ENCODE measurements around the gene MLLT1. TPM values are rescaled to one million over a fixed set of nuclear protein-coding genes. Genes with fewer than 3 reads are reported as not detected.

Gene MLLT1
- total RNA-seq, 2 donors from 2014 or later, result 31.3 to 51.8 TPM

- H3K4me3 Mint-ChIP-seq, result no peak overlapping the region
- no peaks in the 10 kb centered on the region for H3K27me3 Mint-ChIP-seq
- peaks cover 14% of the 10 kb centered on the region for H3K4me1 Mint-ChIP-seq
- H3K27ac Mint-ChIP-seq, result peak overlapping the region; percentile 51
- peaks cover 51% of the 10 kb centered on the region for H3K36me3 Mint-ChIP-seq (ENCODE audit: low read depth)
- no peaks in the 10 kb centered on the region for H3K9me3 Mint-ChIP-seq
- ATAC-seq (replicated peaks), result no peak
Observed at GRCh38 chr19:6270822-6271221, 9.0 kb downstream of the MLLT1 start.

- no peak for ATAC-seq (replicated peaks)
- Mint-ChIP-seq H3K4me1 (peaks cover 14% of the 10 kb centered on the region), H3K36me3 (ENCODE audit: low read depth) (peaks cover 55% of the 10 kb centered on the region), H3K27me3 (no peaks in the 10 kb centered on the region), H3K9me3 (no peaks in the 10 kb centered on the region), H3K4me3 (no peak overlapping the region), H3K27ac (no peak overlapping the region)
Observed at GRCh38 chr19:6270076-6270745, 9.6 kb downstream of the MLLT1 start.

- H3K9me3 Mint-ChIP-seq, result no peaks in the 10 kb centered on the region
- no peak overlapping the region for H3K4me3 Mint-ChIP-seq
- H3K27me3 Mint-ChIP-seq, result no peaks in the 10 kb centered on the region
- no peak for ATAC-seq (replicated peaks)
- peaks cover 64% of the 10 kb centered on the region for H3K36me3 Mint-ChIP-seq (ENCODE audit: low read depth)
- H3K4me1 Mint-ChIP-seq, result peaks cover 14% of the 10 kb centered on the region
- H3K27ac Mint-ChIP-seq, result no peak overlapping the region
Observed at GRCh38 chr19:6269101-6269886, 10.5 kb downstream of the MLLT1 start.

- no peaks in the 10 kb centered on the region for H3K27me3 Mint-ChIP-seq
- peaks cover 73% of the 10 kb centered on the region for H3K36me3 Mint-ChIP-seq (ENCODE audit: low read depth)
- H3K4me1 Mint-ChIP-seq, result peaks cover 16% of the 10 kb centered on the region
- H3K27ac Mint-ChIP-seq, result peak overlapping the region; percentile 83
- ATAC-seq (replicated peaks), result no peak
- no peaks in the 10 kb centered on the region for H3K9me3 Mint-ChIP-seq
- no peak overlapping the region for H3K4me3 Mint-ChIP-seq
Observed at GRCh38 chr19:6268382-6268771, 11.4 kb downstream of the MLLT1 start.

GRCh38 chr19:6267552-6268381, 12.0 kb downstream of the MLLT1 start:
- no peak for ATAC-seq (replicated peaks)
- H3K36me3 Mint-ChIP-seq (ENCODE audit: low read depth), result peaks cover 79% of the 10 kb centered on the region
- no peaks in the 10 kb centered on the region for H3K27me3 Mint-ChIP-seq
- peaks cover 18% of the 10 kb centered on the region for H3K4me1 Mint-ChIP-seq
- no peaks in the 10 kb centered on the region for H3K9me3 Mint-ChIP-seq
- no peak overlapping the region for H3K4me3 Mint-ChIP-seq
- H3K27ac Mint-ChIP-seq, result peak overlapping the region; percentile 83

GRCh38 chr19:6264803-6265202, 15.0 kb downstream of the MLLT1 start:
- H3K36me3 Mint-ChIP-seq (ENCODE audit: low read depth), result peaks cover 85% of the 10 kb centered on the region
- H3K4me3 Mint-ChIP-seq, result no peak overlapping the region
- no peak for ATAC-seq (replicated peaks)
- H3K27me3 Mint-ChIP-seq, result no peaks in the 10 kb centered on the region
- peak overlapping the region; percentile 50 for H3K27ac Mint-ChIP-seq
- no peaks in the 10 kb centered on the region for H3K9me3 Mint-ChIP-seq
- H3K4me1 Mint-ChIP-seq, result peaks cover 4% of the 10 kb centered on the region

- H3K27me3 Mint-ChIP-seq, result no peaks in the 10 kb centered on the region
- H3K9me3 Mint-ChIP-seq, result no peaks in the 10 kb centered on the region
- no peak overlapping the region for H3K4me3 Mint-ChIP-seq
- H3K36me3 Mint-ChIP-seq (ENCODE audit: low read depth), result peaks cover 85% of the 10 kb centered on the region
- peak overlapping the region; percentile 41 for H3K27ac Mint-ChIP-seq
- peaks cover 4% of the 10 kb centered on the region for H3K4me1 Mint-ChIP-seq
- ATAC-seq (replicated peaks), result no peak
Observed at GRCh38 chr19:6263735-6264444, 15.9 kb downstream of the MLLT1 start.

- Mint-ChIP-seq H3K9me3 (no peaks in the 10 kb centered on the region), H3K27ac (peak overlapping the region; percentile 41), H3K36me3 (ENCODE audit: low read depth) (peaks cover 85% of the 10 kb centered on the region), H3K27me3 (no peaks in the 10 kb centered on the region), H3K4me1 (peaks cover 4% of the 10 kb centered on the region), H3K4me3 (no peak overlapping the region)
- ATAC-seq (replicated peaks), result no peak
Observed at GRCh38 chr19:6263306-6263705, 16.5 kb downstream of the MLLT1 start.

- H3K4me1 Mint-ChIP-seq, result peaks cover 4% of the 10 kb centered on the region
Observed at GRCh38 chr19:6262519-6262918, 17.3 kb downstream of the MLLT1 start.

GRCh38 chr19:6261883-6262282, 17.9 kb downstream of the MLLT1 start:
- H3K9me3 Mint-ChIP-seq, result no peaks in the 10 kb centered on the region
- no peak for ATAC-seq (replicated peaks)
- H3K27ac Mint-ChIP-seq, result peak overlapping the region; percentile 28
- H3K36me3 Mint-ChIP-seq (ENCODE audit: low read depth), result peaks cover 85% of the 10 kb centered on the region
- H3K4me3 Mint-ChIP-seq, result no peak overlapping the region
- peaks cover 4% of the 10 kb centered on the region for H3K4me1 Mint-ChIP-seq
- no peaks in the 10 kb centered on the region for H3K27me3 Mint-ChIP-seq

More at GRCh38 chr19:6262519-6262918, 17.3 kb downstream of the MLLT1 start:
- Mint-ChIP-seq H3K36me3 (ENCODE audit: low read depth) (peaks cover 85% of the 10 kb centered on the region), H3K4me3 (no peak overlapping the region), H3K9me3 (no peaks in the 10 kb centered on the region), H3K27me3 (no peaks in the 10 kb centered on the region), H3K27ac (peak overlapping the region; percentile 28)
- ATAC-seq (replicated peaks), result no peak

GRCh38 chr19:6260912-6261650, 18.7 kb downstream of the MLLT1 start:
- H3K4me1 Mint-ChIP-seq, result peaks cover 4% of the 10 kb centered on the region
- H3K9me3 Mint-ChIP-seq, result no peaks in the 10 kb centered on the region
- H3K27ac Mint-ChIP-seq, result no peak overlapping the region
- peak; percentile 38 for ATAC-seq (replicated peaks)
- no peaks in the 10 kb centered on the region for H3K27me3 Mint-ChIP-seq
- H3K4me3 Mint-ChIP-seq, result no peak overlapping the region
- peaks cover 82% of the 10 kb centered on the region for H3K36me3 Mint-ChIP-seq (ENCODE audit: low read depth)

- ATAC-seq (replicated peaks), result no peak
- peaks cover 82% of the 10 kb centered on the region for H3K36me3 Mint-ChIP-seq (ENCODE audit: low read depth)
- no peak overlapping the region for H3K4me3 Mint-ChIP-seq
Observed at GRCh38 chr19:6260376-6260775, 19.4 kb downstream of the MLLT1 start.

GRCh38 chr19:6259312-6259861, 20.4 kb downstream of the MLLT1 start:
- no peak for ATAC-seq (replicated peaks)
- Mint-ChIP-seq H3K27ac (no peak overlapping the region), H3K9me3 (no peaks in the 10 kb centered on the region), H3K4me3 (no peak overlapping the region), H3K36me3 (ENCODE audit: low read depth) (peaks cover 82% of the 10 kb centered on the region), H3K4me1 (peaks cover 4% of the 10 kb centered on the region), H3K27me3 (no peaks in the 10 kb centered on the region)

More at GRCh38 chr19:6260376-6260775, 19.4 kb downstream of the MLLT1 start:
- Mint-ChIP-seq H3K27me3 (no peaks in the 10 kb centered on the region), H3K9me3 (no peaks in the 10 kb centered on the region), H3K27ac (no peak overlapping the region), H3K4me1 (peaks cover 4% of the 10 kb centered on the region)
